Urothelium cell line (cell line): ENCODE measurements around the gene CCDC81.
"Not testable (repeated sequence)": the region's sequence is repeated elsewhere in the genome, so short reads cannot be mapped to it uniquely, and the experiment has no call there.

Source experiments
- DNase-seq: peaks from one replicate; pipeline ENCODE4 v3.0.0; 2011; ENCODE audit warnings: low spot score, mixed read lengths
- FAIRE-seq: peaks from 2 replicates; lab custom pipeline; 2011; peaks lifted over from hg19 to GRCh38; lab: Jason Lieb, UNC

Gene CCDC81

GRCh38 chr11:86386283-86386682 lies 11.6 kb downstream of the CCDC81 start:
- FAIRE-seq (no peak), DNase-seq (no peak)

GRCh38 chr11:86386746-86387145 lies 12.1 kb downstream of the CCDC81 start:
- no peak for FAIRE-seq

DNA sequence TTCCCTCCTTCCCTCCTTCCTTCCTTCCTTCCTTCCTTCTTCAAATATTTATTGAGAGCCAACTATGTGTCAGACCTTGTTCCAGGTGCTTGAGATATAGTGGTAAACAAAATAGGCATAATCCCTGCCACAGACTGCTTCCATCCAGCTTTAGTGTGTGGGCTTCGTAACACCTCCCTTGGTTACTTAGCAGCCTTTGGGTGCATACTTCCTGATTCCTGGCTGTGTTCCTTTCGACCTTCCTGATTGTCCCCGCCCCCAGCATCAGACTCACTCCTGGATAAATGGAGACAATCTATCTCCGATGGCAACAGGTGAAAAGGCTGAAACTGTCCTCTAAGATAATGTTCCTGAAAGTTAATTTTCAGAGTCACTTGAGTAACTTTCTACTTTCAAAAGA lies 13.5 kb downstream of the CCDC81 start:
- FAIRE-seq (no peak), DNase-seq (no peak)

More at GRCh38 chr11:86386746-86387145, 12.1 kb downstream of the CCDC81 start:
- no peak for DNase-seq

GRCh38 chr11:86390487-86390886 lies 15.8 kb downstream of the CCDC81 start:
- FAIRE-seq (no peak), DNase-seq (no peak)

DNA sequence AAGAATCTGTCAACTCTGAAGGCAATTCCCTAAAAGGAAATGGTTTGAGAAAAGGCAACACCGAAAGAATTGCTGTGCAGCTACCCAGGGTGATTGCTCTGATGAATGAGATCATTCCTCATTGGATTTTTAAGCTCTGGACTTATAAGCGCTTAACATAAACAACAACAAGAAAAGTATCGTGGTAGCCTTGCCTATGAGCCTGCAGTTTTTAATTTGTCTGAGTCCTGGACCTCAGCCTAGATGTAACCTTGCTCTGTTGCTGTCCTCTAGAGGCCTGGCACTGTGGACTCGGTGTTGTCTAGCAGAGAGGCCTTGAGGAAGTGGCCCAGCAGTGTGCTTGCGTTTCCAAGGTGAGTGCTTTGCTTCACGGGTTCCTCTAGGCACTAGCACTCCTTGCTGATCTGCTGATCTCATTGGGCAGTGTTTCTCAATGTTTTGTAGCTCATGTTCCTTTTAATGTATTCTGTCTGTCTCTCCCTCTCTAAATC lies 20.4 kb downstream of the CCDC81 start:
- no peak for DNase-seq
- no peak for FAIRE-seq

- DNase-seq (no peak), FAIRE-seq (no peak)
These were observed 21.7 kb downstream of the CCDC81 start for GRCh38 chr11:86396396-86396795.

- DNase-seq: no peak
- no peak for FAIRE-seq
These were observed 22.7 kb downstream of the CCDC81 start for GRCh38 chr11:86397351-86397750.

- no peak for DNase-seq
- no peak for FAIRE-seq
These were observed 23.4 kb downstream of the CCDC81 start for GRCh38 chr11:86398106-86398505.

DNA sequence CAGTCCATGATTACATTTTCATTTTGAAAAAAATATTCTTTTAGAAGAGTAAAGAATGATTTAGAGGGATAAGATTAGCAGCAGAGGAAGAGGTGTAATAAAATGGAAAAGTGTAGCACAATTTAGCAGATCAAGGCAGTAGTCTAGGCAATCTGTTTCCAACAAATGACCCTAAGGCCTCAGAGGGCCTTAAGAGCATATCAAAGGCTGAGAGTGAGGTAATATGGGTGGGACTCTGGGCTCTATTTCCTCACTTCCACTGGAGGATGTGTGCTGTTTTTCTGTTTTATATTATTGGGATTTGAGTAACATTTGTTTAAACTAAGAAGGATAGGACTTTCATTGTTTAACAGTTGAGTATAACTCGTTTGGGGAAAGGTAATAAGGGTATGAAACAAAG lies 28.8 kb downstream of the CCDC81 start:
- DNase-seq (no peak), FAIRE-seq (no peak)

GRCh38 chr11:86408845-86409244 lies 34.2 kb downstream of the CCDC81 start:
- FAIRE-seq: no peak

DNA sequence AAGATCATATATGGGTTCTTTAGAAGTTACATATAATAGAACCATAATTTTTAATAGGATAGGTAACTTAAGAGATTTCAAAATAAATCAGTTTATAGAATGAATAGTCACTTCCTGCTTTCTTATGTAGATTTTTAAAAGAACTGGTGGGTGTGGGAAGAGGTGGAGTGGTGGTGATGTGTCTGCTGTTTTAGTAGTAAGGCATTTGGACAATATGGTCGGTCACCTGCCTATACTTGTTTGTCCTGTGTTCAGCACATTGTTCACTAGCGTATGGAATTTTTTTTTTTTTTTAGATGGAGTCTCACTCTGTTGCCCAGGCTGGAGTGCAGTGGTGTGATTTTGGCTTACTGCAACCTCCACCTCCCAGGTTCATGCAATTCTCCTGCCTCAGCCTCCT lies 39.3 kb downstream of the CCDC81 start:
- no peak for FAIRE-seq
- DNase-seq: no peak

More at GRCh38 chr11:86408845-86409244, 34.2 kb downstream of the CCDC81 start:
- no peak for DNase-seq

DNA sequence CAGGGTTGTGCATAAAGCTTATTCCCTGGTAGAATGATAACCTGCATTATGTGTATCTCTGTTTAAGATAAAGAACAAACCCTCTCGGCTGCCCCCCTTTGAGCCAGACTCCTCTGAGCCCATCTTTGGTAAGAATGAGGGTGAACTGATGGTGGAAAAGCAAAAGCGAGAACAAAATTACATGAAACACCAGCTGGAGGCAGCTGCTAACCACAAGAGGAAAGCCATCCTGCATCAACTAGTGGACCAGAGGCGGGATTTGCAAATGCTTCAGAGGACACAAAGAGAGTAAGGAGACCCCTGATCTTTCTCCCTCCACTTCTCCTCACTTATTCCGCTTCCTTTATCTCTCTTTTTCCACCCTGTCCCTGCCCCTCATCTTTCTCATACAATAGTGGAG lies 40.3 kb downstream of the CCDC81 start:
- no peak for DNase-seq
- FAIRE-seq: no peak

GRCh38 chr11:86416494-86416893 lies 41.8 kb downstream of the CCDC81 start:
- FAIRE-seq: no peak
- no peak for DNase-seq

GRCh38 chr11:86416951-86417350 lies 42.3 kb downstream of the CCDC81 start:
- not testable (repeated sequence) for FAIRE-seq, DNase-seq

DNA sequence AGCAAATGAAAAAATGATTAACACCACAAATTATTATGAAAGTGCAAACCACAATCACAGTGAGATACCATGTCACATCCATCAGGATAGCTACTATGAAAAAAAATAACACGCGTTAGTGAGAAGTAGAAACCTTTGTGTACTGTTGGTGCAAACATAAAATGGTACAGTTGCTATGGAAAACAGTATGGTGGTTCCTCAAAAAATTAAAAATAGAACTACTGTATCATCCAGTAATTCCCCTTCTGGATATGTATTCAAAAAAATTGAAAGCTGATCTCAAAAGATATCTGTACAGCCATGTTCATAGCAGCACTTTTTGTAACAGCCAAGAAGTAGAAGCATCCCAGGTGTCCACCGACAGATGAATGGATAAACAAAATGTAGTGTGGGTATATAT lies 43.4 kb downstream of the CCDC81 start:
- FAIRE-seq (no peak), DNase-seq (no peak)

DNA sequence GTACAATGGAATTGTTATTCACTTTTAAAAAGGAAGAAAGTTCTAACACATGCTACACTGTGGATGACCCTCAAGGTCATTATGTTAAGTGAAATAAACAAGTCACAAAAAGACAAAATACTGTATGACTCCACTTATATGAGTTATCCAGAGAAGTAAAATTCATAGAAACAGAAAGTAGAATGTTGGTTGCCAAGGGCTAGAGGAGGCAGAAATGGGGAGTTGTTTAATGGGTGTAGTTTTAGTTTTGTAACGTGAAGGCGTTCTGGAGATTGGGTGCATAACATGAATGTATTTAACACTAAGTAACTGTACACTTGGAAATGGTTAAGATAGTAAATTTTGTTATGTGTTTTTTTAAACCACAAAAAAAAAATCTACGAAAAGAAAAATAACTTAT lies 43.8 kb downstream of the CCDC81 start:
- no peak for FAIRE-seq
- DNase-seq: no peak

GRCh38 chr11:86418917-86419316 lies 44.2 kb downstream of the CCDC81 start:
- DNase-seq: no peak

GRCh38 chr11:86421946-86422345 lies 47.3 kb downstream of the CCDC81 start:
- no peak for DNase-seq
- FAIRE-seq: no peak

More at GRCh38 chr11:86418917-86419316, 44.2 kb downstream of the CCDC81 start:
- no peak for FAIRE-seq

GRCh38 chr11:86422371-86422770 lies 47.7 kb downstream of the CCDC81 start:
- DNase-seq (no peak), FAIRE-seq (no peak)

GRCh38 chr11:86423488-86423887 lies 48.8 kb downstream of the CCDC81 start:
- not testable (repeated sequence) for FAIRE-seq, DNase-seq

- FAIRE-seq (no peak), DNase-seq (no peak)
These were observed 52.8 kb downstream of the CCDC81 start for GRCh38 chr11:86427441-86427840.

DNA sequence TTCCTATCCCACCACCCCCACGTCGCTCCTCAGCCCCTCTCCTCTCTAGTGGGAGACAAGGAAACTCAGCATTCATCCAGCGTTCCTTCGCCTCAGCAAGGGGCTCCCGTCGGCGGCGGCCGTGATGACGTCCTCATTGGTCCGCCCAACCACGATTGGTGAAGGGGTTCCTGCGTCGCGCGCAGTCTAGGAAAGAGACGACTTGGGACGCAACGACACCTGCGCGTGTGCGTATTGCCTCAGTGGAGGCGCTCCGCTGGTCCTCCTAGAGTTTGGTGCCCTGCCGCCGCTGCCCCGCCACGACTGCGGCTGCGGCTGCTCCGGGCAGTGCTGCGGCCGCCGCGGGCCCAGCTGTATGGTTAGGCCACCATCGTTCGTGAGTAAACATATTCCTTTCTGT lies 56.6 kb downstream of the CCDC81 start:
- no peak for DNase-seq
- FAIRE-seq: no peak

GRCh38 chr11:86433361-86434095 lies 58.8 kb downstream of the CCDC81 start:
- not testable (repeated sequence) for FAIRE-seq, DNase-seq
